Fibroblast of pulmonary artery (primary cell): ENCODE results near the gene PHYHIPL.

Experiments
- DNase-seq: peaks from one replicate; pipeline ENCODE4 v3.0.0-alpha.2; 2010; ENCODE audit warnings: low read depth
- H3K4me3 ChIP-seq: replicated peaks from 2 replicates; pipeline ENCODE4 v1.5.1; 2011; ENCODE audit warnings: low read depth, mild to moderate bottlenecking, control low read depth, low read length, moderate library complexity
- TF ChIP-seq, protein P1 (sequence below): IDR thresholded peaks from 2 replicates; pipeline ENCODE4 v1.5.1; 2011; ENCODE audit warnings: mild to moderate bottlenecking, control low read depth, low read length, inconsistent platforms; ENCODE audit errors: missing control alignments

The PHYHIPL gene

DNA sequence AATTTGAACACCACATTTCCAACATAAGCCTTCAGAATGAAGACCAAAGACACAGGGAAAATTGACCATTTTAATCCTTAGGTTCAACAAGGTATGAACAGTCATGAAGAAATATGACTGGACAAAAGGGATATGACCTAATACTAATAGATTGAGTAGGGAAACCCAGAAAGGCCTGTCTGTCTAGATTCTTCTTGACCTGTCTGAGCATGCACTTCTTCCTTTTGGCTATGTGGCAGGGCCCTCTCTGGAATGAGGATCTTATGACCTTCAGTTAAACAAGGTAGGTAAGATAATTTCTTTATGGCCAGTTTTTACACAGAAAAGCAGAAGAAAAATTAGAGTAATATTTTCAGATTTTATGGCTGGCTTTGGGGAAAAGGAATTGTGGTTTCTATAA, 3.0 kb upstream of the PHYHIPL start:
- H3K4me3 ChIP-seq = no peak overlapping the region
- TF ChIP-seq, protein P1, sequence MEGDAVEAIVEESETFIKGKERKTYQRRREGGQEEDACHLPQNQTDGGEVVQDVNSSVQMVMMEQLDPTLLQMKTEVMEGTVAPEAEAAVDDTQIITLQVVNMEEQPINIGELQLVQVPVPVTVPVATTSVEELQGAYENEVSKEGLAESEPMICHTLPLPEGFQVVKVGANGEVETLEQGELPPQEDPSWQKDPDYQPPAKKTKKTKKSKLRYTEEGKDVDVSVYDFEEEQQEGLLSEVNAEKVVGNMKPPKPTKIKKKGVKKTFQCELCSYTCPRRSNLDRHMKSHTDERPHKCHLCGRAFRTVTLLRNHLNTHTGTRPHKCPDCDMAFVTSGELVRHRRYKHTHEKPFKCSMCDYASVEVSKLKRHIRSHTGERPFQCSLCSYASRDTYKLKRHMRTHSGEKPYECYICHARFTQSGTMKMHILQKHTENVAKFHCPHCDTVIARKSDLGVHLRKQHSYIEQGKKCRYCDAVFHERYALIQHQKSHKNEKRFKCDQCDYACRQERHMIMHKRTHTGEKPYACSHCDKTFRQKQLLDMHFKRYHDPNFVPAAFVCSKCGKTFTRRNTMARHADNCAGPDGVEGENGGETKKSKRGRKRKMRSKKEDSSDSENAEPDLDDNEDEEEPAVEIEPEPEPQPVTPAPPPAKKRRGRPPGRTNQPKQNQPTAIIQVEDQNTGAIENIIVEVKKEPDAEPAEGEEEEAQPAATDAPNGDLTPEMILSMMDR = no peak
- DNase-seq = no peak

DNA sequence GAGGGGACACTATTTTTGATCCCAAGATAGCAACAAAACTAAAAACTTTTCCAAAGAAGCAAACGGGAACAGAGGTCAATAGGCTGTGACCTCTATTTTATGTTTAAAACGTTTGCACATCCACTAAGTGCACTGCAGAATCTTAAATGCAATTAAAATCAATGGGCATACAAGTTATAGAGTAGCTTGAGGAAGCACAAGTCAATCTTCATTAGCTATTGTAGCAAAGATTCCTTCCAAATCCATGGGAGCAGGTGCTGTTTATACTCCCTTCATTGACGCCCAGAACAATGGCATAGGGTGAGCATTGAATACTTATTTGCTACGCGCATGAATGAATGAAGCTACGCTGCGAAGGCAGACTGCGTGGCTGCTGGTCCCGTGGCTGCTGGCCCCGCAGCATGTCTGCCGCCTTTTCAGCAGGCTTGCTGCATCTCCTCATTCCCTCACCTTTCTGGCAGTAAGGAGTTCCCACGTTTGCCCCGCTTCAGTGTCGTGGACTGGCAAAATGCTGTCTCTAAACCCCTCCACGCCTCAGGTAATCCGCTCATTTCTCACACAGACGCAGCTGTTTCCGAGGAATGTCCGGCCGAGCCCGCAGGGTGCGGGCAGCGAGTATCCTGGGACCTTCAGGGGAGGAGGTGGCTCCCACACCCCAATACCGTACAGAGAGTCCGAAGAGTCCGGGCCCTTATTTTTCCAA, 754 bp upstream of the PHYHIPL start:
- TF ChIP-seq, protein P1 = no peak
- no peak overlapping the region for H3K4me3 ChIP-seq
- DNase-seq = no peak

DNA sequence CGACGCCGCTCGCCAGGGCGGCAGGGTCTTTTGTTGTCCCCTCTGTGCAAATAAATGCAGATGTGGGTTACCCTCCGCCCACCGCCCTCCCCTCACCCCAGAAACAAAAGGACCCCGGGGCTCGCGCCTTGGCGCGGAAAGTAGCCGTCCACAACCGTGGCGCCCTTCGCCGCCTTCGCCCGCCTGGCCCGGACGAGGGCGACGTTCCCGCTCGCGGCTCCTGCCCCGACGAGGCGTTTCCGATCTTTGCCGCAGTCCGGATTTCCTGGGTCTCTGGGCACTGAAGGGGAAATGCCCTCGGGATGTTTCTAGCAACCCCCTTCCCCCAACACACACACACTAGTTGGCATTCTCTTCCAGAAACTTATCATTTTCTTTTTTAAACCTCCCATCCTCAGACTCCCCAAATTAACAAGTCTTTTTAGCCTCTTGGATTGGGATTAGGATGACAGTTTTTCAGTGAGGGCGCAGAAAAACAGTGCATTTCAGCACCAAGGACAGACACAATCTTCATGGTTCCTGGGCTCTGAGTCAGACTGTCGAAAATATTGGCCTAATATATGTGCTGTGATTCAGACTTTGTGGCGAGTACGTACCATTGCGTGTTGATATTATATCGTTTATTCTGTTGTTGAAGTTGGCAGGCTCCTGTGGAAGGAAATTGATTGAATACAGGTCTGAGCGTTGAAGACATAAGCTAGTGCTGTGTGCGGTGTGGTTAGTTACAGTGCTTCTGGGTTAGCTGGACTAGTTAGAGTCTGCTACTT, 771 bp downstream of the PHYHIPL start:
- peak; percentile 83 for DNase-seq
- no peak overlapping the region for H3K4me3 ChIP-seq
- TF ChIP-seq, protein P1 = no peak

DNA sequence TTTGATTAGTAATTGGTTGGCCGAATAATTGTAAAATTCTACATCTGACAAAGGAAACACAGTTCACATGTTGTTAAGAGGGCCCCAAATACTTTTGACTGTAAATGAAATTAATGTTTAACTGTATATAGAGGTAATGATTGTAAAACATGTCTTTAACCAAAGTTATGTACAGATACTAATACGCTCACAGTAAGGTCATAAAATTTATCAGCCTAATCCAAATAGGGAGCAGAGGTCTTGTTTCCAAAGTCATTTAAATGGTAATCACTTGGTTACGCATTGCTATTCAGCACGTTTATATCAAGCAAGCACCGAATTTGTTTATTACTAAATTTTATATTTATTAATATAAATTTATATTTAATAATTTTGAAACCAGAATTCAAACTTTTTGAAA, 1.4 kb downstream of the PHYHIPL start:
- TF ChIP-seq, protein P1 = no peak
- no peak overlapping the region for H3K4me3 ChIP-seq
- DNase-seq = no peak

DNA sequence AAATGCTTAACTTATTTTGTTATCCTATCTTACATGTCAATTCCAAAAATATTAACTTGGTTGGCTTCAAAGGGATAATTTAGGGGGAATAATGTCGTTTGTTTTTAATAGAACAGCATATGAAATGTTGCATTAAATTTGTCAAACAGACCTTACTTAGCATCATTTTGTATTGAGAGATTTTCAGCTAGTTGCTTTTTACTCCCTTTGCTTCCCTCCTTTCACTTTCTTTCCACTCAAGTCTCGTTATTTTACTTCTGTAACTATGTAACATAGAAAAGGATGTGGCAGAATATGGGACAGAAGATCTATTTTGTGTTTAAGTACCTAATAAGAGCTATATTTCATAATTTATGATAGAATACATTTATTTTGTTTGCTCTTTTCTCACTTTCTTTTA, 2.6 kb downstream of the PHYHIPL start:
- DNase-seq = no peak
- no peak overlapping the region for H3K4me3 ChIP-seq
- TF ChIP-seq, protein P1 = no peak

DNA sequence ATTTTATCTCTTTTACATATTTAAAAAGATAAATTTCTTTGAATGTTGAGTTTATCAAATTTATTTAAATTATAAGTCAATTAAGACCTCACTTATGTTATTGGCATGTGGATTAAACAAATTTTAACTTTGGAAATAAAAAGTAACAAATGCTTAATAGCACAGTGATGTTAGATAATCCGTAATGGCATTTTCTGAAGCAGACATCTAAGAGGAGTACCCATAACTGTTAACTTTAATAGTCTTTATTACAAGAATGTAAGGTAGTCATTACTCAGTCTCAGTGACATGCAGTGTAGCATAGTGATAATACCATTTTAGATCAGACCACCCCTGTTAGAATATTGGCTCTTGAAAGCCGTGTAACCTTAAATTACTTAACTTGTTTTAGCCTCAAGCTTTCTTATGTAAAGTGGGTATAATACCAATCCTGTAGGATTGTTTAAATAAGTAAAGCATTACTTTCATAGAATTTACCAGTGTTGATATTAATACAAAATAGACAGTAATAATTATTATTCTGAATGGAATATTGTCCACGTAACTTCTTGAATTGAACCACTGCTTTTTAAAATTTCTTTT, 4.3 kb downstream of the PHYHIPL start:
- DNase-seq = no peak
- TF ChIP-seq, protein P1 = no peak
- H3K4me3 ChIP-seq = no peak overlapping the region
